CD4-positive, alpha-beta T cell (primary cell): ENCODE results near the gene MPP7. TPM values are rescaled to one million over a fixed set of nuclear protein-coding genes. Genes with fewer than 3 reads are reported as not detected.

Experiments
- ATAC-seq: fragments of 200-7000 bp; cut with Tn5 transposase; one replicate; pipeline ENCODE4 v1.10.0; 2022; ENCODE audit warnings: mild to moderate bottlenecking; ENCODE audit not compliant: poor library complexity
- CTCF ChIA-PET: fragments of 350-600 bp; sonication (Branson Sonifier 250); formaldehyde crosslinking; loops from one replicate; lab custom pipeline; 2021; ENCODE audit warnings: antibody characterized with exemption, inconsistent platforms; lab: Charles Lee
- POLR2A ChIA-PET: fragments of 350-600 bp; sonication (Branson Sonifier 250); formaldehyde crosslinking; loops from one replicate; lab custom pipeline; 2021; ENCODE audit warnings: antibody characterized with exemption, inconsistent platforms; lab: Charles Lee
- DNase-seq, 14 experiments: peaks; one replicate each; pipeline ENCODE4 v3.0.0-alpha.2; 2013 to 2020; ENCODE audit warnings: mixed read lengths in 2 of 14
- H3K27ac ChIP-seq, 2 donors: one replicate each; pipeline versions ENCODE4 v1.5.1 to v1.7.0; 2013; ENCODE audit warnings: low read length in 2 of 2, low read depth in 1 of 2, mild to moderate bottlenecking in 1 of 2
- H3K27me3 ChIP-seq, 2 experiments: 1 replicate in 1 of 2; 2 replicates in 1 of 2; pipeline versions ENCODE4 v1.6.1 to v1.7.0; 2013; ENCODE audit warnings: low read length in 2 of 2, control low read depth in 1 of 2, mild to moderate bottlenecking in 1 of 2, moderate library complexity in 1 of 2; ENCODE audit not compliant: insufficient read depth in 2 of 2, control insufficient read depth in 1 of 2
- H3K36me3 ChIP-seq: one replicate; pipeline ENCODE4 v1.6.1; 2013; ENCODE audit warnings: low read length, control low read depth; ENCODE audit not compliant: insufficient read depth
- H3K4me1 ChIP-seq: one replicate; pipeline ENCODE4 v1.6.1; 2013; ENCODE audit warnings: low read length, control low read depth; ENCODE audit not compliant: insufficient read depth
- H3K4me3 ChIP-seq: one replicate; pipeline ENCODE4 v1.5.1; 2013; ENCODE audit warnings: mild to moderate bottlenecking, low read length, moderate library complexity
- H3K9me3 ChIP-seq, 2 experiments: 1 replicate in 1 of 2; 2 replicates in 1 of 2; pipeline versions ENCODE4 v1.6.1 to v1.7.0; 2013; ENCODE audit warnings: low read length in 2 of 2, mild to moderate bottlenecking in 2 of 2, control low read depth in 1 of 2, moderate library complexity in 1 of 2; ENCODE audit not compliant: control insufficient read depth in 1 of 2, insufficient read depth in 1 of 2
- H3K27ac Mint-ChIP-seq: one replicate; pipeline ENCODE4 v1.8.0; 2020; ENCODE audit warnings: mixed read lengths
- H3K27me3 Mint-ChIP-seq: one replicate; pipeline ENCODE4 v1.8.0; 2021; ENCODE audit warnings: mixed read lengths
- H3K36me3 Mint-ChIP-seq: one replicate; pipeline ENCODE4 v1.8.0; 2021; ENCODE audit warnings: low read depth, mixed read lengths
- H3K4me1 Mint-ChIP-seq: one replicate; pipeline ENCODE4 v1.8.0; 2021; ENCODE audit warnings: low read depth, mixed read lengths
- H3K4me3 Mint-ChIP-seq: one replicate; pipeline ENCODE4 v1.8.0; 2020; ENCODE audit warnings: mild to moderate bottlenecking, mixed read lengths
- H3K9me3 Mint-ChIP-seq: one replicate; pipeline ENCODE4 v1.8.0; 2020; ENCODE audit warnings: mixed read lengths
- intact Hi-C, 2 experiments: fragments of 100-400 bp; cut with DNase I in 1 of 2; cut with micrococcal nuclease in 1 of 2; formaldehyde crosslinking; loops; one replicate each; pipeline versions ENCODE4 v1.15.1 to v1.9.0; 2023 to 2025; cut with DNase I, micrococcal nuclease
- polyA plus RNA-seq, 2 donors: library from polyadenylated mRNA; unstranded; fragments of 120-200 nt; gene quantifications; one replicate each; pipeline ENCODE4 v1.2.1, GENCODE V29; 2013
- total RNA-seq, 174 experiments: library from RNA in 2 of 174; stranded (reverse) in 2 of 174; gene quantifications; one replicate each; pipeline ENCODE4 v1.2.3 and lab custom pipeline; 2021 to 2026
- TF ChIP-seq, protein P1 (sequence below): fragments of 200-600 bp; IDR thresholded peaks from one replicate; pipeline ENCODE4 v1.8.0; 2022; ENCODE audit warnings: antibody characterized with exemption, mild to moderate bottlenecking

MPP7 gene
- total RNA-seq (10 to 100 TPM; 30.4 to 32.5 TPM), total RNA-seq (lab: John Stamatoyannopoulos, UW) (5.9 to 144 (median 59.7) reads per million in 172 experiments)
- polyA plus RNA-seq (2013, experiment 1 of 2) = 16.6 TPM
- 15.5 TPM for polyA plus RNA-seq (2013, experiment 2 of 2)

DNA sequence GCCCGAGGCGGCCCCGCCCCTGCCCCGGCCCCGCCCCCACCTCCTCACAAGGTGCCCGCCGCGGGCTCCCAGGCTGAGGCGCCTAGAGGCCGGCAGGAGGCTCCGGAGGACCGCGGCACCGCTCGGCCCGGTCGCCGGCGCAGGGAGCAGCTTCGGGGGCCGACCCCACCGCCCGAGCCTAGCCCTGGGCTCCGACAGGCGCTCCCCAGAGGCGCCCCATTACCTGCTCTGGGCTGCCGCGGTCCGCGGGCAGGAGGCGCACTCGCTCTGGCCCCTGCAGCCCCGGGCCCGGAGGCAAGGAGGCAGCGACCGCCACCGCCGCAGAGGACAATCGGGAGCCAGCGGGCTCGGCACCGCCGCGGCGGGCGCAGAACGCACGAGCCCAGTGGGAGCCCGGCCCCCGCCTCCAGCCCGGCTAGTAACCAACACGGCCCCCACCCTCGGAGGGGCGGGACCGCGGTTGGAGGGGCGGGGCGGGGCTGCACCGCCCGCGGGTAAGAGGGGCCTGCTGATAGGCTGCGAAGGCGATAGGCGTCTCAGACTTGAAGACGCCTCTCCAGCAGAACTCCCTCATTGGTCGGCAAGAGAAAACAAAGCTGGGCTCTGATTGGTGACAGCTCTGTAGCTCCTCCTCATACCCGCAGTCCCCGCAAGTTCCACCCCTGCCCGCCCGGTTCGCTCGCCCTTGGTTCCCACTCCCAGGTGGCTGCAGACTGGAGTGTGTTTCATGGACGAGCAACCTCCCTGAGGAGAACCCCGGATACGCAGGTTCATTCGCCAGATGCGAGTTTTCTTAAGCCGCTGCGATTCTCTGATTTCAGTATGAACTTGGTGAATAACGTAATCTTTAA is at the start of gene MPP7:
Gene MPP7 (minus strand): TSS at position 427 of the 851 bp plus-strand sequence. CDS start 64,460 bp downstream, outside the sequence.
- DNase-seq (peak; percentile 92 to 98 (median 96)), ATAC-seq (peak; percentile 94)
- Mint-ChIP-seq H3K4me3 (peak within 1 kb of the TSS; percentile 91), H3K36me3 (peaks cover 10% of the 10 kb centered on the region), H3K27ac (peak within 1 kb of the TSS; percentile 90), H3K9me3 (no peaks in the 10 kb centered on the region), H3K4me1 (peaks cover 70% of the 10 kb centered on the region), H3K27me3 (no peaks in the 10 kb centered on the region)
- Histone ChIP-seq H3K27me3 (no peaks in the 10 kb centered on the region), H3K27ac (peak within 1 kb of the TSS in 1 of 2 donors; percentile 77), H3K4me3 (peak within 1 kb of the TSS; percentile 64), H3K4me1 (peaks cover 29% of the 10 kb centered on the region), H3K36me3 (no peaks in the 10 kb centered on the region), H3K9me3 (no peaks in the 10 kb centered on the region)
- POLR2A ChIA-PET = interaction anchor here (0.5 to 8.2 kb wide), 34 partner anchors 9 to 1619 kb away, joined by 3 to 312 read pairs (median 4); partner anchors contain the start of genes RAB18, WAC and YME1L1
- TF ChIP-seq, protein P1, sequence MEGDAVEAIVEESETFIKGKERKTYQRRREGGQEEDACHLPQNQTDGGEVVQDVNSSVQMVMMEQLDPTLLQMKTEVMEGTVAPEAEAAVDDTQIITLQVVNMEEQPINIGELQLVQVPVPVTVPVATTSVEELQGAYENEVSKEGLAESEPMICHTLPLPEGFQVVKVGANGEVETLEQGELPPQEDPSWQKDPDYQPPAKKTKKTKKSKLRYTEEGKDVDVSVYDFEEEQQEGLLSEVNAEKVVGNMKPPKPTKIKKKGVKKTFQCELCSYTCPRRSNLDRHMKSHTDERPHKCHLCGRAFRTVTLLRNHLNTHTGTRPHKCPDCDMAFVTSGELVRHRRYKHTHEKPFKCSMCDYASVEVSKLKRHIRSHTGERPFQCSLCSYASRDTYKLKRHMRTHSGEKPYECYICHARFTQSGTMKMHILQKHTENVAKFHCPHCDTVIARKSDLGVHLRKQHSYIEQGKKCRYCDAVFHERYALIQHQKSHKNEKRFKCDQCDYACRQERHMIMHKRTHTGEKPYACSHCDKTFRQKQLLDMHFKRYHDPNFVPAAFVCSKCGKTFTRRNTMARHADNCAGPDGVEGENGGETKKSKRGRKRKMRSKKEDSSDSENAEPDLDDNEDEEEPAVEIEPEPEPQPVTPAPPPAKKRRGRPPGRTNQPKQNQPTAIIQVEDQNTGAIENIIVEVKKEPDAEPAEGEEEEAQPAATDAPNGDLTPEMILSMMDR = peak; percentile 71
- intact Hi-C loops = loop anchor here (1.0 to 10.0 kb wide), 8 partner anchors 31 to 1148 kb away; partner anchors contain the start of genes MASTL (in 1 of the 2) and YME1L1 (in 1 of the 2)
- CTCF ChIA-PET = interaction anchor here (1.0 to 4.6 kb wide), 21 partner anchors 9 to 799 kb away, joined by 3 to 68 read pairs (median 6); partner anchors contain the start of gene RAB18

DNA sequence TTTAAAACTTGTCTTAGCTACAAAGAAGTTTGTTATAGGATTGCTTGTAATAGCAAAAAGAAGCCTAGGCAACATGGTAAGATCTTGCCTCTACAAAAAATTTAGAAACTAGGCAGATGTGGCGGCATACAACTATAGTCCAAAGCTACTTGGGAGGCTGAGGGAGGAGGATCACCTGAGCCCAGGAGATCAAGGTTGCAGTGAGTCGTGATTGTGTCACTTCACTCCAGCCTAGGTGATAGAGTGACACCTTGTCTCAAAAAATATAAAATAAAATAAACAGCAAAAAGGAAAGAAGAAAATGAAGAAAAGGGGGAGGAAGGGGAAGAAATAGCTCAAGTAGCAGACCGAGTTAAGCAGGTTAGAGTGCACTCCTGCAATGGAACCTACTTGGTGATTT is 47.0 kb upstream of the MPP7 start:
- no peak overlapping the region for H3K4me3 Mint-ChIP-seq
- Histone ChIP-seq H3K4me3 (no peak overlapping the region), H3K4me1 (no peaks in the 10 kb centered on the region), H3K9me3 (no peaks in the 10 kb centered on the region), H3K27me3 (no peaks in the 10 kb centered on the region), H3K27ac (no peak overlapping the region), H3K36me3 (no peaks in the 10 kb centered on the region)
- H3K4me1 Mint-ChIP-seq = no peaks in the 10 kb centered on the region
- ChIA-PET POLR2A (interaction anchor here (1.4 to 1.5 kb wide), 2 partner anchors 16 to 846 kb away, joined by 4 read pairs; partner anchors contain the start of gene RAB18), CTCF (interaction anchor here (1.1 to 1.7 kb wide), 2 partner anchors 14 to 47 kb away, joined by 3 to 5 read pairs; partner anchors contain the start of gene MPP7)
- TF ChIP-seq, protein P1 = no peak
- no peak for ATAC-seq
- peaks cover 8% of the 10 kb centered on the region for H3K9me3 Mint-ChIP-seq
- no peaks in the 10 kb centered on the region for H3K36me3 Mint-ChIP-seq
- no peak overlapping the region for H3K27ac Mint-ChIP-seq
- H3K27me3 Mint-ChIP-seq = no peaks in the 10 kb centered on the region
- intact Hi-C loops = no loop called here
- no peak for DNase-seq
